H1 (cell line): ENCODE results near the gene STEEP1. TPM values are rescaled to one million over a fixed set of nuclear protein-coding genes. Genes with fewer than 3 reads are reported as not detected.

ENCODE experiments used
- CTCF ChIA-PET: fragments of 300-600 bp; sonication (Branson Sonifier 250); formaldehyde crosslinking; loops from one replicate; lab custom pipeline; 2021; ENCODE audit not compliant: partially characterized antibody; lab: Charles Lee
- POLR2A ChIA-PET: fragments of 300-600 bp; sonication (Branson Sonifier 250); formaldehyde crosslinking; loops from one replicate; lab custom pipeline; 2021; ENCODE audit warnings: inconsistent platforms; ENCODE audit not compliant: partially characterized antibody; lab: Charles Lee
- DNase-seq, 2 experiments: peaks; one replicate each; pipeline versions ENCODE4 v3.0.0 to v3.0.0-alpha.2; 2010 to 2022; ENCODE audit warnings: low spot score in 2 of 2, low read depth in 1 of 2, mixed read lengths in 1 of 2
- FAIRE-seq: peaks from 2 replicates; lab custom pipeline; 2011; peaks lifted over from hg19 to GRCh38; lab: Jason Lieb, UNC
- H2AFZ ChIP-seq: 2 replicates; pipeline ENCODE4 v1.8.1; 2012; ENCODE audit warnings: low read length, inconsistent platforms
- H2AK5ac ChIP-seq: 2 replicates; pipeline ENCODE4 v1.6.1; 2013; ENCODE audit warnings: low read depth, low read length
- H2BK120ac ChIP-seq: replicated peaks from 2 replicates; pipeline ENCODE3; 2013; ENCODE audit warnings: low read depth, low read length, inconsistent platforms
- H2BK12ac ChIP-seq: 2 replicates; pipeline ENCODE4 v1.6.1; 2013; ENCODE audit warnings: low read depth, low read length
- H2BK15ac ChIP-seq: 2 replicates; pipeline ENCODE4 v1.6.1; 2013; ENCODE audit warnings: low read length
- H2BK20ac ChIP-seq: 2 replicates; pipeline ENCODE4 v1.6.1; 2013; ENCODE audit warnings: low read length
- H2BK5ac ChIP-seq: 2 replicates; pipeline ENCODE4 v1.6.1; 2013; ENCODE audit warnings: low read depth, low read length
- H3K14ac ChIP-seq: 2 replicates; pipeline ENCODE4 v1.6.1; 2013; ENCODE audit warnings: inconsistent platforms; ENCODE audit not compliant: insufficient read length
- H3K18ac ChIP-seq: 2 replicates; pipeline ENCODE4 v1.6.1; 2013; ENCODE audit warnings: low read length; ENCODE audit errors: extremely low read depth
- H3K23ac ChIP-seq: 2 replicates; pipeline ENCODE4 v1.6.1; 2013; ENCODE audit warnings: inconsistent platforms; ENCODE audit not compliant: insufficient read length
- H3K23me2 ChIP-seq: 2 replicates; pipeline ENCODE4 v1.6.1; 2013; ENCODE audit warnings: low read depth, low read length
- H3K27ac ChIP-seq: 2 replicates; pipeline ENCODE4 v1.6.1; 2011; ENCODE audit warnings: low read depth, low read length, inconsistent platforms
- H3K27me3 ChIP-seq, 4 experiments: replicated peaks in 1 of 4; 1 replicate in 1 of 4; 2 replicates in 3 of 4; pipeline versions ENCODE4 v1.6.1 to v1.8.1; 2011 to 2013; ENCODE audit warnings: low read length in 3 of 4, mild to moderate bottlenecking in 3 of 4, inconsistent platforms in 2 of 4, mixed read lengths in 2 of 4, moderate library complexity in 1 of 4; ENCODE audit not compliant: control insufficient read depth in 3 of 4, insufficient read depth in 3 of 4; ENCODE audit errors: extremely low read depth in 1 of 4
- H3K36me3 ChIP-seq, 4 experiments: 2 replicates each; pipeline versions ENCODE4 v1.6.1 to v1.8.1; 2011 to 2013; ENCODE audit warnings: mild to moderate bottlenecking in 4 of 4, low read length in 3 of 4, moderate library complexity in 2 of 4, control low read depth in 1 of 4, inconsistent platforms in 1 of 4; ENCODE audit not compliant: insufficient read depth in 4 of 4, control insufficient read depth in 2 of 4
- H3K4ac ChIP-seq: replicated peaks from 2 replicates; pipeline ENCODE3; 2013; ENCODE audit warnings: low read length, low read depth, mixed read lengths, inconsistent platforms; ENCODE audit not compliant: insufficient read length
- H3K4me1 ChIP-seq, 4 experiments: replicated peaks in 1 of 4; 1 replicate in 1 of 4; 2 replicates in 3 of 4; pipeline versions ENCODE4 v1.6.1 to v1.8.1; 2011 to 2013; ENCODE audit warnings: low read length in 3 of 4, inconsistent platforms in 2 of 4, mixed read lengths in 1 of 4; ENCODE audit not compliant: insufficient read depth in 4 of 4, control insufficient read depth in 3 of 4
- H3K4me2 ChIP-seq, 2 experiments: 2 replicates each; pipeline versions ENCODE4 v1.6.1 to v1.8.1; 2011 to 2013; ENCODE audit warnings: low read depth in 2 of 2, low read length in 2 of 2, control low read depth in 1 of 2, inconsistent platforms in 1 of 2, mild to moderate bottlenecking in 1 of 2; ENCODE audit not compliant: insufficient read depth in 1 of 2
- H3K4me3 ChIP-seq, 4 experiments: fragments of 200-600, 300-600 bp in 1 of 4; sonication (generic), shearing (Covaris generic), sonication (Bioruptor Twin) in 1 of 4; 2 replicates each; pipeline versions ENCODE4 v1.5.1 to v1.8.1; 2011 to 2016; ENCODE audit warnings: low read length in 4 of 4, low read depth in 3 of 4, control low read depth in 2 of 4, inconsistent platforms in 2 of 4, mild to moderate bottlenecking in 2 of 4, mixed read lengths in 1 of 4, moderate library complexity in 1 of 4; ENCODE audit not compliant: insufficient read depth in 2 of 4; ENCODE audit errors: extremely low read depth in 1 of 4
- H3K56ac ChIP-seq: replicated peaks from 2 replicates; pipeline ENCODE3; 2013; ENCODE audit warnings: low read depth, mild to moderate bottlenecking, mixed read lengths, low read length, inconsistent platforms; ENCODE audit not compliant: insufficient read length
- H3K79me1 ChIP-seq: 2 replicates; pipeline ENCODE4 v1.6.1; 2013; ENCODE audit warnings: low read depth, low read length, control low read depth
- H3K79me2 ChIP-seq, 2 experiments: 2 replicates each; pipeline versions ENCODE4 v1.6.1 to v1.8.1; 2012 to 2013; ENCODE audit warnings: low read length in 2 of 2, mild to moderate bottlenecking in 2 of 2, inconsistent platforms in 1 of 2; ENCODE audit not compliant: insufficient read depth in 2 of 2, control insufficient read depth in 1 of 2
- H3K9ac ChIP-seq, 4 experiments: replicated peaks in 1 of 4; 1 replicate in 1 of 4; 2 replicates in 3 of 4; pipeline versions ENCODE4 v1.6.1 to v1.8.1; 2011 to 2013; ENCODE audit warnings: low read depth in 3 of 4, low read length in 3 of 4, control low read depth in 2 of 4, mild to moderate bottlenecking in 2 of 4, moderate library complexity in 2 of 4, inconsistent platforms in 1 of 4; ENCODE audit errors: extremely low read depth in 1 of 4
- H3K9me3 ChIP-seq, 2 experiments: 2 replicates each; pipeline versions ENCODE4 v1.6.1 to v1.8.1; 2012 to 2013; ENCODE audit warnings: mild to moderate bottlenecking in 2 of 2, moderate library complexity in 2 of 2, control low read depth in 1 of 2, inconsistent platforms in 1 of 2, low read depth in 1 of 2, low read length in 1 of 2, mixed read lengths in 1 of 2; ENCODE audit not compliant: insufficient read depth in 2 of 2
- H4K20me1 ChIP-seq, 2 experiments: replicated peaks in 1 of 2; 2 replicates each; pipeline versions ENCODE3 to v1.8.1; 2011 to 2013; ENCODE audit warnings: inconsistent platforms in 2 of 2, low read length in 2 of 2, mild to moderate bottlenecking in 1 of 2; ENCODE audit not compliant: insufficient read depth in 2 of 2, control insufficient read depth in 1 of 2
- H4K5ac ChIP-seq: 2 replicates; pipeline ENCODE4 v1.6.1; 2013; ENCODE audit warnings: low read length, low read depth, mixed read lengths, inconsistent platforms; ENCODE audit not compliant: insufficient read length
- H4K8ac ChIP-seq: 2 replicates; pipeline ENCODE4 v1.8.0; 2013; ENCODE audit warnings: mild to moderate bottlenecking, moderate library complexity, low read length, inconsistent platforms; ENCODE audit not compliant: insufficient read depth; ENCODE audit errors: extremely low read depth
- H4K91ac ChIP-seq: replicated peaks from 2 replicates; pipeline ENCODE3; 2013; ENCODE audit warnings: low read length, mixed read lengths, inconsistent platforms; ENCODE audit not compliant: insufficient read length
- BCL11A ChIP-seq, 2 experiments: IDR thresholded peaks; one replicate each; pipeline ENCODE4 v1.6.1; 2011; ENCODE audit warnings: low read depth in 2 of 2, low read length in 2 of 2, mild to moderate bottlenecking in 2 of 2
- CBX8 ChIP-seq: fragments of 300-800, 300-1000 bp; sonication (generic); IDR thresholded peaks from 2 replicates; pipeline ENCODE4 v1.7.1; 2016; ENCODE audit warnings: low read depth, low read length, borderline replicate concordance
- EZH2 ChIP-seq: fragments of 200-600 bp; sonication (generic); IDR thresholded peaks from 2 replicates; pipeline ENCODE4 v1.7.1; 2012; ENCODE audit warnings: low read depth, mild to moderate bottlenecking, moderate library complexity, low read length, inconsistent platforms; ENCODE audit not compliant: severe bottlenecking
- GABPA ChIP-seq: IDR thresholded peaks from 2 replicates; pipeline ENCODE4 v1.6.1; 2011; ENCODE audit warnings: mild to moderate bottlenecking, low read length, moderate library complexity, borderline replicate concordance; ENCODE audit not compliant: insufficient read depth
- KDM5A ChIP-seq: fragments of 200-600 bp; IDR thresholded peaks from 2 replicates; pipeline ENCODE4 v1.7.1; 2012; ENCODE audit warnings: mild to moderate bottlenecking, low read length, inconsistent platforms, mixed read lengths
- SIN3A ChIP-seq, 2 experiments: IDR thresholded peaks in 1 of 2; conservative IDR thresholded peaks in 1 of 2; 2 replicates each; pipeline ENCODE4 v1.6.1; 2011 to 2012; ENCODE audit warnings: low read length in 2 of 2, improper control_type of control experiment in 1 of 2, low read depth in 1 of 2, mild to moderate bottlenecking in 1 of 2
- polyA plus RNA-seq, 7 experiments: library from polyadenylated mRNA; depleted of rRNA in 3 of 7; stranded (reverse) in 5 of 7; unstranded in 2 of 7; fragments of >200 nt in 5 of 7; fragments of 200-250 nt in 2 of 7; gene quantifications; 1 replicate in 5 of 7; 2 replicates in 1 of 7; 4 replicates in 1 of 7; pipeline versions ENCODE4 v1.2.1 to v1.2.3, GENCODE V29; 2011 to 2013; ENCODE audit warnings: missing spikeins in 2 of 7, mixed read lengths in 2 of 7
- total RNA-seq: library from RNA; stranded (reverse); fragmentation: NEBNext Ultra II Directional; extraction: Animal tissue kit (Norgen Biotek cat#: 25700); gene quantifications from 2 replicates; pipeline ENCODE4 v1.2.1, GENCODE V29; 2021
- TF ChIP-seq, protein P1 (sequence below), 3 experiments: IDR thresholded peaks; 1 replicate in 2 of 3; 2 replicates in 1 of 3; pipeline versions ENCODE4 v1.5.1 to v1.6.1; 2011; ENCODE audit warnings: low read length in 3 of 3, mild to moderate bottlenecking in 3 of 3, inconsistent platforms in 2 of 3, low read depth in 1 of 3, moderate library complexity in 1 of 3; ENCODE audit not compliant: insufficient read depth in 1 of 3; ENCODE audit errors: control extremely low read depth in 1 of 3
- TF ChIP-seq, protein P2 (sequence below): IDR thresholded peaks from 2 replicates; pipeline ENCODE4 v1.6.1; 2012; ENCODE audit warnings: low read length, inconsistent platforms

STEEP1 gene
- total and polyA plus RNA-seq, 2 of the 8 experiments (the other 6 are each of a cell fraction or from before 2014, with no cell fraction given): 9.2 to 29.7 TPM

DNA sequence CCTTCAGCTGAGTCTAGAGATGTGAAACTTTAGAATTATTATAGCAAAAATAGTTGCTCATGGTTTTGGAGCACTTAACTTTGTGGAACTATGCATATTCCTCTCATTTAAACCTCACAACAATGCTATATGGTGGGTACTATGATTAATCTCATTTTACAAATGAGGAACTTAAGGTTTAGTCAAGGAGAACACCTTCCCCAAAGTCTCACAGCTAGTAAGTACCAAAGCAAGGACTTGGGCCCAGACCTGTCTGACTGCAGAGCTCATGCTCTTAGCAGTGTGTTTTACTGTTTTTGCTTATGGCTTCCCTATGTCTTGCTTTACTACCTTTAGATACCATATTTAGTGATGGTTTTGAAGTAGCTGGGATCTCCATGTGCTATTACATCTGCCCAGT is 14.2 kb upstream of the STEEP1 start:
- peaks cover 0 to 8% of the 10 kb centered on the region in 2 experiments; a peak in 2 of 4 replicates for H3K79me2 ChIP-seq

More for the DNA sequence above, 14.2 kb upstream of the STEEP1 start:
- Histone ChIP-seq H3K36me3 (peaks cover 0 to 16% (median 0%) of the 10 kb centered on the region in 4 experiments; a peak in 2 of 8 replicates), H3K9me3 (no peaks in the 10 kb centered on the region), H4K20me1 (no peaks in the 10 kb centered on the region), H3K4me1 (peaks cover 0 to 4% (median 0%) of the 10 kb centered on the region in 4 experiments; a peak in 1 of 7 replicates), H2AK5ac (no peak overlapping the region), H3K79me1 (no peaks in the 10 kb centered on the region), H3K23ac (no peak overlapping the region), H3K27ac (no peak overlapping the region), H3K18ac (no peak overlapping the region), H3K27me3 (no peaks in the 10 kb centered on the region), H3K4ac (no peak overlapping the region), H4K8ac (no peak overlapping the region), H2BK5ac (no peak overlapping the region), H3K4me3 (no peak overlapping the region), H3K56ac (no peak overlapping the region), H3K14ac (no peak overlapping the region), H2BK20ac (no peak overlapping the region), H3K4me2 (no peak overlapping the region), H2AFZ (no peak overlapping the region), H4K91ac (no peak overlapping the region), H3K23me2 (no peaks in the 10 kb centered on the region; the same call in 1 of the 2 replicates)
- no peak for FAIRE-seq
- POLR2A ChIA-PET: interaction anchor here (0.7 to 1.0 kb wide), 2 partner anchors 8 to 211 kb away, joined by 3 to 4 read pairs; no protein-coding TSS in a partner anchor
- DNase-seq: no peak
- CTCF ChIA-PET: interaction anchor here (1.8 kb wide), 1 partner anchor 151 kb away, joined by 4 read pairs; no protein-coding TSS in a partner anchor
- TF ChIP-seq, protein P1, sequence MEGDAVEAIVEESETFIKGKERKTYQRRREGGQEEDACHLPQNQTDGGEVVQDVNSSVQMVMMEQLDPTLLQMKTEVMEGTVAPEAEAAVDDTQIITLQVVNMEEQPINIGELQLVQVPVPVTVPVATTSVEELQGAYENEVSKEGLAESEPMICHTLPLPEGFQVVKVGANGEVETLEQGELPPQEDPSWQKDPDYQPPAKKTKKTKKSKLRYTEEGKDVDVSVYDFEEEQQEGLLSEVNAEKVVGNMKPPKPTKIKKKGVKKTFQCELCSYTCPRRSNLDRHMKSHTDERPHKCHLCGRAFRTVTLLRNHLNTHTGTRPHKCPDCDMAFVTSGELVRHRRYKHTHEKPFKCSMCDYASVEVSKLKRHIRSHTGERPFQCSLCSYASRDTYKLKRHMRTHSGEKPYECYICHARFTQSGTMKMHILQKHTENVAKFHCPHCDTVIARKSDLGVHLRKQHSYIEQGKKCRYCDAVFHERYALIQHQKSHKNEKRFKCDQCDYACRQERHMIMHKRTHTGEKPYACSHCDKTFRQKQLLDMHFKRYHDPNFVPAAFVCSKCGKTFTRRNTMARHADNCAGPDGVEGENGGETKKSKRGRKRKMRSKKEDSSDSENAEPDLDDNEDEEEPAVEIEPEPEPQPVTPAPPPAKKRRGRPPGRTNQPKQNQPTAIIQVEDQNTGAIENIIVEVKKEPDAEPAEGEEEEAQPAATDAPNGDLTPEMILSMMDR (IDR thresholded peaks at IDR 0.05; ENCODE audit: control extremely low read depth in 1 of 3, insufficient read depth in 1 of 3, low read depth in 1 of 3, low read length in 3 of 3): no peak
- TF ChIP-seq EZH2 (no peak), GABPA (no peak), BCL11A (IDR thresholded peaks at IDR 0.05; ENCODE audit: low read depth in 2 of 2, low read length in 2 of 2) (no peak), CBX8 (no peak), SIN3A (conservative IDR thresholded peaks at IDR 0.05 in 1 of 2, IDR thresholded peaks at IDR 0.05 in 1 of 2; ENCODE audit: low read depth in 1 of 2, low read length in 2 of 2) (no peak), KDM5A (no peak)
- TF ChIP-seq, protein P2, sequence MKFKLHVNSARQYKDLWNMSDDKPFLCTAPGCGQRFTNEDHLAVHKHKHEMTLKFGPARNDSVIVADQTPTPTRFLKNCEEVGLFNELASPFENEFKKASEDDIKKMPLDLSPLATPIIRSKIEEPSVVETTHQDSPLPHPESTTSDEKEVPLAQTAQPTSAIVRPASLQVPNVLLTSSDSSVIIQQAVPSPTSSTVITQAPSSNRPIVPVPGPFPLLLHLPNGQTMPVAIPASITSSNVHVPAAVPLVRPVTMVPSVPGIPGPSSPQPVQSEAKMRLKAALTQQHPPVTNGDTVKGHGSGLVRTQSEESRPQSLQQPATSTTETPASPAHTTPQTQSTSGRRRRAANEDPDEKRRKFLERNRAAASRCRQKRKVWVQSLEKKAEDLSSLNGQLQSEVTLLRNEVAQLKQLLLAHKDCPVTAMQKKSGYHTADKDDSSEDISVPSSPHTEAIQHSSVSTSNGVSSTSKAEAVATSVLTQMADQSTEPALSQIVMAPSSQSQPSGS: no peak
- TF ChIP-seq, all 59 proteins: peak for 0
- H2BK120ac ChIP-seq: no peak overlapping the region
- H2BK12ac ChIP-seq: no peak overlapping the region
- no peak overlapping the region for H4K5ac ChIP-seq
- H2BK15ac ChIP-seq: no peak overlapping the region
- H3K9ac ChIP-seq: no peak overlapping the region
